ENCODE measurements around the gene FLT4.

The FLT4 gene

DNA sequence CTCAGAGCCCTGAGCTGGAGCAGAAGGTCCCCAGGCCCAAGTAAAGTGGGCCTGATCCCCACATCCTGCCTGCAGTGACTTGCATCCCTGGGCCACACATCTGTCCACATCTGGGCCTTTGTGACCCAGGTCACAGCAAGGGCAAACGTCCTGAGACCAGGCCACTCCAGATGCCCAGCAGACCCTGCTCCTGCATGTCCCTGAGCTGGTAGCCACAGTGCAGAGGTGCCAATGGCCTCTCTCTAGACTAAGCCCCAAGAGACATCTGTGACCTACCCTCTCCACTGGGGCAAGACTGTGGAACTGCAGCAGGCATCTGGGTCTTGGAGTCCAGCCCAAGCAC lies 2.5 kb downstream of the FLT4 start:
- Histone ChIP-seq H3K9ac (ENCODE audit: insufficient read length) (no peak overlapping the region), H3K27ac (no peak overlapping the region), H3K36me3 (ENCODE audit: insufficient read depth, low read length) (no peaks in the 10 kb centered on the region), H3K4me3 (no peak overlapping the region), H3K9me3 (ENCODE audit: low read depth, low read length) (no peaks in the 10 kb centered on the region)
- no peak for DNase-seq (ENCODE audit: low read depth, low spot score)
- TF ChIP-seq EZH2 (IDR thresholded peaks at IDR 0.05) = no peak
- no peak for TF ChIP-seq POLR2AphosphoS5 (IDR thresholded peaks at IDR 0.05; ENCODE audit: borderline replicate concordance, low read depth, low read length)
- no peak for TF ChIP-seq FOXP2 (optimal IDR thresholded peaks at IDR 0.05; ENCODE audit: control extremely low read depth, extremely low read length, insufficient read depth)

DNA sequence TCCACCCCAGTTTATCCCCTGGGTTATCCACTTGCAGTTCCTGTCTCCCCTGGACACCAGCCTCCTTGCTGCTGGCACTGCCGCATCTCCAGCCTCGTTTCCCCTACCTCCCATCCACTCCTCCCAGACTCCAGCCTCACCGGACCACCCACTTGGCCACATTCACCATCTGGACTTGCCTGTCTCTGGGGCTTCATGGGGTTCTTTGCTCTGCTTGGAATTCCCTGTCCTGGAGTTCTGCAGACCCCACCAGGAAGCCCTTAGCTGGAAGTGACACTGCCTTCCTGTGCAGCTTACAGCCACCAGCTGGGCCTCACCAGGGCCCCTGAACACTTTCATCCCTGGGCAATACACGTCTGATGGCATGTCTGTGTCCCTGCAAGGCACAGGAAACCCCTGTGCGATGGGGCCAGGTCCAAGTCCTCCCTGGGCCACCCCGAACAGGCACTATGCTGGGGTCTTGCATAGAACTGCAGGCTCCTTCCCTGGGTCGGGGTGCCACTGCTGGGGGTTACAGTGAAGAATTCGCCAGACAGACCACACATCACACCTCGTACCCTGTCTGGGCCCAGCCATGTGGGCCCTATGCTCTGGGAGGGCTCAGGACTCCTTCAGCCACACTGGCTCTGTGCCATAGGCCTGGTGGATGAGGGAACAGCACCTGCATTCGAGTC lies 3.0 kb downstream of the FLT4 start:
- H3K9me3 ChIP-seq (ENCODE audit: low read depth, low read length) = no peaks in the 10 kb centered on the region
- no peaks in the 10 kb centered on the region for H3K36me3 ChIP-seq (ENCODE audit: insufficient read depth, low read length)
- H3K4me3 ChIP-seq = no peak overlapping the region
- H3K27ac ChIP-seq = no peak overlapping the region
- H3K9ac ChIP-seq (ENCODE audit: insufficient read length) = no peak overlapping the region
- no peak for DNase-seq (ENCODE audit: low read depth, low spot score)
- TF ChIP-seq POLR2AphosphoS5 (IDR thresholded peaks at IDR 0.05; ENCODE audit: borderline replicate concordance, low read depth, low read length) = no peak
- no peak for TF ChIP-seq EZH2 (IDR thresholded peaks at IDR 0.05)
- TF ChIP-seq FOXP2 (optimal IDR thresholded peaks at IDR 0.05; ENCODE audit: control extremely low read depth, extremely low read length, insufficient read depth) = no peak

DNA sequence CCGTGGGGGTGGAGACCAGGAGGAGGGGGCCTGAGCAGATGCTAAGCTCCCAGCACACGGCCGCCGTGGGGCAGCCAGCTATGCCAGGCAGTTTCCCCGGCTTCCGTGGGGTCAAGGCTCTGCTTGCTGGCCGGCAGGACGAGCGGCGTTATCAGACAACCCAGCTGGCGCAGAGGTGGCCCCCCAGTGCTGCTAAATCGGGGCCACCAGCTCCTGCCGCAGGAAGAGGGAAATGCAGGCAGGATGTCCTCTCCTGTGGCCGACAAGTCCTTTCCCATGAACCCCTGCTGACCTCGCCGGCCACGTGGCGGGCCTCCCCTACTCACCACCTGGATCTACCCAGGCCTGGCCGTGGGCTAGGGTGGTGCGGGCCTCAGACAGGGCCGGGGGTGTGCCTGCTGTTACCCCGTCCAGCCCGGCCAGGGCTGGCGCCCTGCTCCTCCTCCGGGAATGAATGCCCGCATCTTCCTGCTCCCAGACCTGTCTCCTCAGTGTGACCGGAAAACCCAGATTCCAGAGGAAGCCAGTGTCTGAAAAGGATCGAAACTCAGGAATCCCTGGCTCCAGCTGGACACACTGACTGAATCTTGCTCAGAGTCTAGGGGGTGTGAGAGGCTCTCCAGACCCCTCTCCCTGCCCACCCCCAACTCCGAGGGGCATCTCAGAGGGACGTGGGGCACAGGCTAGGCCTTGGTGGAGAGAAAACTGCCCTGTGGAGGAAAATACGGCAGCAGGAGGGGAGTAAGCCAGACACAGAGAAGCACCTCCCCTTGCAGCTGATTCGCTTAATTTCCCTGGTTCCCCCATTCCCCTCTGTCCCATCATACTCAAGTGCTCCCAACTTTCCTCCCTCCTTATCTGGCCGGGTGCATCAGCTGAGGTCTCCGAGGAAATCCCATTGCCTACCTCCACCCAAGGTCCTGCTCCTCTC lies 3.9 kb downstream of the FLT4 start:
- TF ChIP-seq FOXP2 (optimal IDR thresholded peaks at IDR 0.05; ENCODE audit: control extremely low read depth, extremely low read length, insufficient read depth) = no peak
- no peak for TF ChIP-seq EZH2 (IDR thresholded peaks at IDR 0.05)
- TF ChIP-seq POLR2AphosphoS5 (IDR thresholded peaks at IDR 0.05; ENCODE audit: borderline replicate concordance, low read depth, low read length) = no peak
- DNase-seq (ENCODE audit: low read depth, low spot score) = no peak
- no peaks in the 10 kb centered on the region for H3K9me3 ChIP-seq (ENCODE audit: low read depth, low read length)
- H3K27ac ChIP-seq = no peak overlapping the region
- no peaks in the 10 kb centered on the region for H3K36me3 ChIP-seq (ENCODE audit: insufficient read depth, low read length)
- H3K4me3 ChIP-seq = no peak overlapping the region
- H3K9ac ChIP-seq (ENCODE audit: insufficient read length) = no peak overlapping the region

DNA sequence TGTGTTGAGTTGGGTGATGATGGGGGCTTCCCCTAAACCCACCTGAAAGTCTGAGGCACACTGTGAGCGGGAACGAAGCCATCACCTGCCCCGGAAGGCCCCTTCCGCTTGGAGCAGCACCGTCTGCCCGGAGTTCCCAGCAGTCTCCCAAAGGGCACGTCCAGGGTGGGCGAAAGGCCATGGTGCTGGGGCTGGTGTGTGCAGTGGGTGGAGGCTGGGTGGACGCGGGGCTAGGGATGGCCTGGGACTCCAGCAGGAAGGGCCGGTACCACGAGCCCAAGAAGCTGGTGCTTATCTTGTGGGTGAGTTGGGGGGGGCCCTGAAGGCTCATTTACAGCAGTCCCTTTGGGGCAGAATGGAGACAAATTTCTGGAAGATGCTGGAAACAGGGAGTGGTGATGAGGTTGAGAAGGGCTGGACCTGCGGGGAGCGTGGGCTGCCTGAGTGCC lies 4.6 kb downstream of the FLT4 start:
- Histone ChIP-seq H3K9me3 (ENCODE audit: low read depth, low read length) (no peaks in the 10 kb centered on the region), H3K27ac (no peak overlapping the region), H3K36me3 (ENCODE audit: insufficient read depth, low read length) (no peaks in the 10 kb centered on the region), H3K4me3 (no peak overlapping the region), H3K9ac (ENCODE audit: insufficient read length) (no peak overlapping the region)
- no peak for DNase-seq (ENCODE audit: low read depth, low spot score)
- TF ChIP-seq EZH2 (IDR thresholded peaks at IDR 0.05) (no peak), FOXP2 (optimal IDR thresholded peaks at IDR 0.05; ENCODE audit: control extremely low read depth, extremely low read length, insufficient read depth) (no peak), POLR2AphosphoS5 (IDR thresholded peaks at IDR 0.05; ENCODE audit: borderline replicate concordance, low read depth, low read length) (no peak)

DNA sequence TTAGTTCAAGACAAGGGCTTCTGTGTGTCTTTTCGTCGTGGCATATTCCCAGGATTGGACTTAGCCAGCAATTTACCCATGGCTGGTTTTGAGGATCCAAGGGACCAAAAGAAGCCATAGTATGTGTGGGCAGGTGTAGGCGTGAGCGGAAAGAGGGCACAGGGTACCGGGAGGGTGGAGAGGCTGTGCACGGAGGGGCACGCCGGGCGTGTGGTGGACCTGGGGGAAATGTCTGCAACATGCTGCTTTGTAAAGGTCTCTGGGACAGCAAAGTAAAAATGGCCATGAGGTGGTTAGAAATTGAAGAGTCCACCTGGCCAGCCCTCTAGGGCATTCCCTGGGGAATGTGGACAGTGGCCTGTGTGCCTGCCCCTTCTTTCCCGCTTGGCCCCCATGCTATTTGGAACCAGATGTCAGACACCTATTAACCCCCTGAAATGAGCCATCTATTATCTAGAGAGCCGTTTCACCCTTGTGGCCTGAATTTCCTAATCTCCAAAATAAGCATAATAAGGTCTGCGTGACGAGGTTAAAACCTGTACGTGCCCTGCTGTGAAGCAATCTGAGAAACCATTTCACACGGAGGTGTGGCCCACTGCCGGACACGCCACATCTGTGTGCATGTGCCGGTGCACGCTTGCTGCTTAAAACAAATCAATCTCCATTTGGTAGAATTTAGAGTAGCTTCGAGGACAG lies 5.1 kb downstream of the FLT4 start:
- Histone ChIP-seq H3K9ac (ENCODE audit: insufficient read length) (no peak overlapping the region), H3K4me3 (no peak overlapping the region), H3K27ac (no peak overlapping the region), H3K9me3 (ENCODE audit: low read depth, low read length) (no peaks in the 10 kb centered on the region), H3K36me3 (ENCODE audit: insufficient read depth, low read length) (no peaks in the 10 kb centered on the region)
- DNase-seq (ENCODE audit: low read depth, low spot score) = no peak
- no peak for TF ChIP-seq EZH2 (IDR thresholded peaks at IDR 0.05)
- TF ChIP-seq FOXP2 (optimal IDR thresholded peaks at IDR 0.05; ENCODE audit: control extremely low read depth, extremely low read length, insufficient read depth) = no peak
- TF ChIP-seq POLR2AphosphoS5 (IDR thresholded peaks at IDR 0.05; ENCODE audit: borderline replicate concordance, low read depth, low read length) = no peak

DNA sequence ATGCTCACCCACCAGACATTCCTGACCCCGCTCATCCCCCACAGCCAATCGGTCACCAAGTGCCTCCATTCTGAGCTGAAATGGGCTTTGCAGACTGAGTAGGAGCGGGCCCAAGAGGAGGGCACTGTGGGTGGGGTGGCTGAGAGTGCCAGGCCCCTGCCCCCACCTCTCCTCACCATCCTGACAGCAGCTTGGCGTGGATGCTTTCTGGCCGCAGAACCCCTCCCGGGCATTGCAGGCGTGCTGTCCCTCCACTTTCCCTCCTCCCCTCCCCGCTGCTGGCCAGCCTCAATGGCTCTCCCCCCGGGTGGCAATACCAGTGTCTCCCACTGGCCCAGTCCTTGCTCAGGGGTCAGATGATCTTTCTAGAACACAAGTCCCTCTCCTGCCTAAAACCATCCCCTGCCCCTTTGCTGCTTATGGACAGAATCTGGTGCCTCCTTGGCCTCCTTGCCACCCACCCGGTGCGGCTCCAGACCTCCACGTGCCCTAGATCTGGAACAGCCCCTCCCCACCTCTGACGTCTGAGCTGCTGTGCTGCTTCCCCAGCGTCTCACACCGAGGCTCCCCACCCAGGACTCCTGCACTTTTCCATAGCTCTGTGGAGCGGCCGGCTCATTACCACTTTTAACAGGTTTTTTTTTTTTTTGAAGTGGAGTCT lies 6.1 kb downstream of the FLT4 start:
- TF ChIP-seq EZH2 (IDR thresholded peaks at IDR 0.05) (no peak), FOXP2 (optimal IDR thresholded peaks at IDR 0.05; ENCODE audit: control extremely low read depth, extremely low read length, insufficient read depth) (no peak), POLR2AphosphoS5 (IDR thresholded peaks at IDR 0.05; ENCODE audit: borderline replicate concordance, low read depth, low read length) (no peak)
- Histone ChIP-seq H3K9me3 (ENCODE audit: low read depth, low read length) (no peaks in the 10 kb centered on the region), H3K9ac (ENCODE audit: insufficient read length) (no peak overlapping the region), H3K27ac (no peak overlapping the region), H3K4me3 (no peak overlapping the region), H3K36me3 (ENCODE audit: insufficient read depth, low read length) (no peaks in the 10 kb centered on the region)
- DNase-seq (ENCODE audit: low read depth, low spot score) = no peak

DNA sequence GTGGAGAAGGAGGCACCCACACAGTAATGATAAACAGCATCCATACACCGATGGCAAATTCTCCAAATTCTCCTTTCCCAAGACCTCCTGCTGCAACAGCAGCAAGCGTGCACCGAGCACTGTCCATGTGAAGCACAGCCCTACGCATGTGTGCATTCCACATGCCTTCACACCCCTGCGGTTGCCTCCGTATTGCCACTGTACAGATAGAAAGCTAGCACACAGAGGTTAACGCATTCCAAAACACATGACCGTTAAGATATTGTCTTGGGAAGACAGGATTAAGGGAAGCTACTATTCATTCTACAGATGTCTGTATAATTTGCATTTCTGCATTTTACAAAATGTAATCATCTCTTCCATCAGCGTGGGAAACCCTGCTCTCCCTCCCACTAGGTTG lies 6.6 kb downstream of the FLT4 start:
- no peaks in the 10 kb centered on the region for H3K36me3 ChIP-seq (ENCODE audit: insufficient read depth, low read length)
- no peaks in the 10 kb centered on the region for H3K9me3 ChIP-seq (ENCODE audit: low read depth, low read length)
- DNase-seq (ENCODE audit: low read depth, low spot score) = no peak

More for the DNA sequence above, 6.6 kb downstream of the FLT4 start:
- TF ChIP-seq POLR2AphosphoS5 (IDR thresholded peaks at IDR 0.05; ENCODE audit: borderline replicate concordance, low read depth, low read length) (no peak), EZH2 (IDR thresholded peaks at IDR 0.05) (no peak), FOXP2 (optimal IDR thresholded peaks at IDR 0.05; ENCODE audit: control extremely low read depth, extremely low read length, insufficient read depth) (no peak)
- no peak overlapping the region for H3K9ac ChIP-seq (ENCODE audit: insufficient read length)
- H3K4me3 ChIP-seq = no peak overlapping the region
- no peak overlapping the region for H3K27ac ChIP-seq

Measured in SK-N-MC (cell line).